NOMO-1 treated with DMSO at 0.1 percent for 48 hours (cell line): Measurements from ENCODE around the gene TSPYL6.
"Not testable (repeated sequence)": the region's sequence is repeated elsewhere in the genome, so short reads cannot be mapped to it uniquely, and the experiment has no call there.

Source experiments
- DNase-seq: peaks from one replicate; lab custom pipeline; 2025; ENCODE audit not compliant: unreplicated experiment; lab: John Stamatoyannopoulos, UW

TSPYL6 gene

GRCh38 chr2:54256091-54256694 is at the start of gene TSPYL6:
TSS of gene TSPYL6 (minus strand) at chr2:54256229. CDS start at chr2:54256151, 78 bp downstream.
- no peak for DNase-seq

GRCh38 chr2:54303631-54304030 is 47.6 kb upstream of the TSPYL6 start:
- DNase-seq = no peak

GRCh38 chr2:54298514-54298913 is 42.5 kb upstream of the TSPYL6 start:
- no peak for DNase-seq

GRCh38 chr2:54295911-54296310 is 39.9 kb upstream of the TSPYL6 start:
- DNase-seq = no peak

GRCh38 chr2:54294665-54295064 is 38.6 kb upstream of the TSPYL6 start:
- DNase-seq = not testable (repeated sequence)

- no peak for DNase-seq
Measured at GRCh38 chr2:54290356-54291025, 34.5 kb upstream of the TSPYL6 start.

- DNase-seq = no peak
Measured at GRCh38 chr2:54289917-54290316, 33.9 kb upstream of the TSPYL6 start.

GRCh38 chr2:54287532-54287931 is 31.5 kb upstream of the TSPYL6 start:
- no peak for DNase-seq

GRCh38 chr2:54285451-54285850 is 29.4 kb upstream of the TSPYL6 start:
- no peak for DNase-seq

GRCh38 chr2:54284826-54285225 is 28.8 kb upstream of the TSPYL6 start:
- DNase-seq = no peak

GRCh38 chr2:54279385-54279784 is 23.4 kb upstream of the TSPYL6 start:
- no peak for DNase-seq

- no peak for DNase-seq
Measured at GRCh38 chr2:54275541-54275940, 19.5 kb upstream of the TSPYL6 start.

- no peak for DNase-seq
Measured at GRCh38 chr2:54274781-54275242, 18.8 kb upstream of the TSPYL6 start.

GRCh38 chr2:54271843-54272627 is 16.0 kb upstream of the TSPYL6 start:
- peak; percentile 41 for DNase-seq

- no peak for DNase-seq
Measured at GRCh38 chr2:54271189-54271588, 15.2 kb upstream of the TSPYL6 start.

- DNase-seq = no peak
Measured at GRCh38 chr2:54267577-54267976, 11.5 kb upstream of the TSPYL6 start.

GRCh38 chr2:54265081-54265480 is 9.1 kb upstream of the TSPYL6 start:
- not testable (repeated sequence) for DNase-seq

- no peak for DNase-seq
Measured at GRCh38 chr2:54262015-54262765, 6.2 kb upstream of the TSPYL6 start.

GRCh38 chr2:54261537-54261936 is 5.5 kb upstream of the TSPYL6 start:
- no peak for DNase-seq

- DNase-seq = no peak
Measured at GRCh38 chr2:54260241-54260595, 4.2 kb upstream of the TSPYL6 start.
